HG02870 (cell line): ENCODE results near the gene COL1A1.

Experiments
- ATAC-seq: cut with Tn5 transposase; IDR thresholded peaks from one replicate; pipeline ENCODE4 v1.9.1; 2021; ENCODE audit warnings: mild to moderate bottlenecking, moderate library complexity; ENCODE audit not compliant: unreplicated experiment

Gene COL1A1

DNA sequence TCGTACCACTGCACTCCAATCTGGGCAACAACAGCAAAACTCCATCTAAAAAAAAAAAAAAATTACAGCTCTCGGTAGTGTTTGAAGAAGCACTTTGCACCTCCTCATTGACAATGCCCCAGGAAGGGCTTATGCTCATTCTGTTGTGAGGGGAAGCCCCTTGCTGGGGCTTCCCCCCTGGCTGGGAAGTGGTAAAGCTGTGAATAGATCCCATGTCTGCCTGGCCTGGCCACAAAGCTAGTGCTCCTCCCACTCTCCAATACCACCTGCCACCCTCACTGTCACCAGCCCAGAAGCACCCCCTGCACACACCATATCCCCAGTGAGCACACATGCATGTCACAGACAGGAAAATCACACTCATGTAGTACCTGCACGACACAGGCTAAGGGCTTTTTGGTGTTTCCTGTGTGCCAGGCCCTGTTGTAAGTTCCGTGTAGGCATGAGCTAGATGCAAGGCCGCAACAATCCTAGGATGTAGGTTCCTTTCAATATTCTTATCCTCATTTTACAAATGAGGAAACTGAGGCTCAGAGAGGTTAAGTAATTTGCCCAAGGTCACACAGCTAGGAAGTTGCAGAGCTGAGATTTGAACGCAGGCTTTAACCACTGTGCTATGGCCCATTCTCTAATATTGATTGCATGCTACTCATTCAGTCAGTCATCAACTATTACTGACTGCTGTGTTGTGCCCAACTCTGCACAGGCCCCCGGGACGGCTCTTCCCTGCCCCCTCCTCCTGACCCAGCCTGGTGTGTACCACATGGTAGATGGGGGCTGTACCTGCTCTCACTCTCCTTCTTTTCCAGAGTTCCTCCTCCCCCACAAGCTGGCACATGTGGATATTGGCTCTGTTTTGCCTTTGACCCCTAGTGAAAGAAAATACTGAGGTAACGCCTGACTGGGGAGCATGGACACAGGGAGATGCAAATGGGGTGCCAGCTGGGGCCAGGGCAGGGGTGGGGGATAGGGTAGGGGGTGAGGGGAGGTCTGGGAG is 11.9 kb upstream of the COL1A1 start:
- peak; percentile 66 for ATAC-seq

DNA sequence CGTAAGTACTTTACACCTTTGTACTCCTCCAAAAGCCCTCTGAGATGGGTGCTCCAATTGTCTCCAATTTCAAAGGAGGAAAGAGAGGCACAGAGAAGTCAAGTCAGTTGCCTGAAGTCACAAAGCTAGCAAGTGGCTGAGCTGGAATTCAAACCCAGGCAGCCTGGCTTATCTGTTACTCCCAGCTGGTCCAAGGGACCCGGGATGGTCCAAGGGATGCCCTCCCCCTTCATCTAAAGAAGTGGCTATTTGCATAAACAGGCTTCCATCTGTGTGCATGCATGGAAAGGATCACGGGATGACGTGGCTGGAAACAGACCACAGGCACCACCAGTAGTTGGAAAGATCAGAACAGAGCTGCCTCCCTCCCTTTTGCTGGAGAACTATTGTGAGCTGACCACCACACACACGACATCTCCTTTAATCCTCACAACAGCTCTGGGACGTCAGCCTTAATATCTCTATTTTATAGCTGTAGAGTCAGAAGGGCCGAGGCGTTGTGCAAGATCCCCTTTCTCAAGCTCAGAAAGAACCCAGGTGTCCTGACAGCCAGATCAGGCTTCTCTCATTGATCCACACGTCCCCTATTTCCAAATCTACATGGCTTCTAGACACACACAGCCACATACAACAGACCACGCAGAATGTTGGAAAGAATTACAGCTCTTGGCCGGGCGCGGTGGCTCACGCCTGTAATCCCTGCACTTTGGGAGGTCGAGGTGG is 10.9 kb upstream of the COL1A1 start:
- ATAC-seq, result no peak

DNA sequence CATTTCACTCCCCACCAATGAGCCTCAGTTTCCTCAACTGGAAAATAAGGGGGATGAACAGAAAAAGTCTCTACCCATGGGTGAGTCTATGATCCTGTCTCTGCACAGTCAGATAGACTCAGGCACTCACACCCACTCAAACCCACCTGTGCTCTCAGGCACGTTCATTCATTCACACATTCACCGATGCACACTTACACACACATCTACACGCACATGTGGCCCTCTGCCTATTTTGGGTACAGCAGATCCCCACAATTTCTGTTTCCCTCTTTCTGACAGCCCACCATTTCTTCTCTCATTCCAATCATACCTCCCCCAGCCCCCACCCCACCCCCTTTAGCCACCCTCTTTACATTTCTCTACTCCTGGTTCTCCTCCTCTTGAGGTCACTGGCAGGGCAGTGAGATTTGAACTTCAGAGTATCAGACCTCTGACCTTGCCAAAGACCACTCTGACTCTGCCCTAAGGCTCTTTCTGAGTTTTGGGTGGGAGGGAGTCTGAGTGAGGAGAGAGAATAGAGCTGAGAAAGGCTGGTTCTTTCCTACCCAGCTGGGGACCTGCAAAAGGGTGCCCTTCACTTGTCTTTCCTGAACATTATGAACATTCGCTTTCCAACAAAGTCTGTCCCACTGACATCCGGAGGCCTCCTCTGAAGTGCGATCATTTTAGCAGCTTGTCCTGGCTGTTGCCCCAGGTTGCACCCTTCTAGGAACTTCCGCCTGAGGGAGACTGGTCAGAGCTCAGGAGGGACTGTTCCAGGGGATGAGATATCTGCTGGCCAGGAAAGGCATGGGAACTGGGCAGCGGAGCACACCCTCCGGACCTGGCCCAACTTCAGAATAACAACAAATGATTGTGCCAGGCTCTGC is 10.1 kb upstream of the COL1A1 start:
- no peak for ATAC-seq

DNA sequence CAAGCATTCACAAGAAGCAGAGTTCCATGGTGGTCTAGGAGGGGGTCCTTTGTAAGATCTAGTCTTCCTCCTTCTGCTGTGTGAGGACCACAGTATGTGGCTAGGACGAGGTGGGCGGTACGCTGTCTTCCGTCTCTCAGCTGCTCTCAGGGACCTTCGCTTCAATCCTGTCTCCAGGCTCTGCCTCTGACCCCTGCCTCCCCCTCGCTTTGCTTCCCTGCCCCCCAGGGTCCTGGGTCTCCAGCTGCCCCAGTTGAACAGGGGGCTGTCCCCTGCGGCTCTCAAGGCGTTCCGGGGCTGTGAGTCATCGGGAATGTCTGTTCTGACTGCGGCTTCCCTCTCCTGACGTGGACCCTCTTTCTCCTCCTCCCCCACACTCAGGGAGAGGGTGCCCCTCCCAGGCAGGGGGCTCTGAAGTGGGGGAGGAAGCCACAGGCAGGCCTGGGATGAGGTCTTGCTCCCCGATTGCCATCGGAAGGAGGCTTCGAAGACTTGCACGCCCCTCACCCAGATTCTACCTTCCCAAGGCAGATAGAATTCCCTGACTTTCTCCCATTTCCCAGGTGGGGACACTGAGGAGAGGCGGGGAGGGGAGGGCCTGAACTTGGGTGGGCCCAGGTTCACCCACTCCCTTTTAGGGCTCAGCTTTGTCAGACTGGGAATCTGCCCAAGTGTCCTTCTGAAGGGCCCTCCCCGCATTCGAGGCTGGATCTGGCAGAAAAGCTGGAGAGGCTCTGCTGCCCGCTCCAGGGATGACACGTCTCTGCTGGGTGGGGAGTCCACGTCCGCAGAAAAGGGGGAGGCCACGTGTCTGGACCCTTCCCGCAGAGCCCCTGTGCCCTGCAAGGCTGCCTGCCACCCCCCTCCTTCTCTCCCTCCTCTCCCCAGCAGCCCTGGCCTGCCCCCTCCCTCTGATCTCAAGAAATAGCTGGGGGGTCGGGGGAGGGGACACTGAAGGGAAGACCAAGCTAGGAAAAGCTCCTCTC is 9.1 kb upstream of the COL1A1 start:
- no peak for ATAC-seq

DNA sequence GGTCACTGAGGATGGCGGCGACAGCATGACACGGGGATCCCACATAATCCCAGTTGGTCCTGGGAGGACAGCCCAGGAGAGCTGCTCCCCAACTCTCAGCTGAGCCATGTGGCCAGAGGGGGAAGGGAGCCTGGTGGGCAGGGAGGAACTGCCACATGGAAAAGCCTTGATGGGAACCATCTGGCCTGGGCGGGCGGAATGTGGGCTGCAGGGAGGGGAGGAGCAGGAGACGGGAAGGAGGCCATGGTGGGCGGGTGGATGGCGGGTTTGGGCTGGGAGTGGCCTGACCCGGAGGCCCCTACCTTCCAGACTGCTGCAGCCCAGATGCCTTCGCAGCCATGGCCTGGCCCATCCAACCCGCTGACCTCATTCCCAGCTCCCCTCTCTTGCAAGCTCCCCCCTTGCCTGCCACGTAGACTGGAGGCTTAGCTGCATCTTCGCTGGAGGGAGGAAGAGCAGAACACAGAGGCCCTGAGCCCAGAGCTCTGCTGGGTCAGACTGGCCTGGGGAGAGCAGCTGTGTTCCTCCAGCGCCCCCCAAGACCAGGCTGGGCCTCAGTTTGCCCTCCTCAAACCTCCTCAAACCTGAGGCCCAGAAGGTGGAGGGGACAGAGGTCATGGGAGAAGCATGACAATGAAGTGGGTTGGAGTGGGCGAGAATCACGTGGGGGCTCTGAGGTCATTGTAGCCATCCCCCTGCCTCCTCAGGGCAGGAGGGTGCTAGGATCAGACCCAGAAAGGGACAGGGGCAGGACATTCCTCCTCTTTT is 8.2 kb upstream of the COL1A1 start:
- ATAC-seq, result no peak

DNA sequence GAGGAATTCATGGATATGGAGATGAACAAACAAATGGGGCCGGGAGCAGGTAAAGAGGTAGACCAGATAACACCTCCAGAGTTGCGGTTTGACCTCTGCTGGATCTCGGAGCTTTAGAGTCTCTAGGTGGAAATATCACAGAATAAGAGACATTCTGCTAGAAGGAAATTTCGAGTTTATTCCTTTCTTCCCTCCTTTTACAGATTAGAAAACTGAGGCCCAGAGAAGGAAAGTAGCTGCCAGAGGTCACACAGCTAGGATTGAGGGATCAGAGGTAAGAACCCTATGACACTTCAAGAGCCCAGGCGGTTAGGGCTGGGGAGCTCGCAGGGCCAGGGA is 7.7 kb upstream of the COL1A1 start:
- no peak for ATAC-seq

DNA sequence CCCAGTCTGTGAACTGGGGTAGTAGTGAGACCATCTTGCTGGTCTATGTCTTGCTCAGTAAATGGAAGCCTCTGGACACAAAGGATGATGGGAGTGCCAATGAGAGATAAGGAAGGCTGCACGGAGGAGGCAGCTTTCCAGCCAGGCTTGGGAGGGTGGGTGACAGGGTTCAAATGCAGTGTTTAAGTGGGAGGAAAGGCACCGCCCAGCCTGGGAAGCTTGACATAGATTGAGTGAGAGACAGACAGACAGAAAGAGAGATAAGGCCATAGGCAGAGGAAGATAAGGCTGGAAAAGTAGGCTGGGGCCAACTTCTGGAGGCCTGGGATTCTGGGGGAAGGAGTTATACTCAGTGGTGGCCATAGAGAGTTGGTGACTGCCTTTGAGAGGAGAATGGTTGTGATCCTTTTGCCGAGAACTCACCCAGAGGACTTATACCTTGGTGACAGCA is 7.2 kb upstream of the COL1A1 start:
- ATAC-seq, result no peak

DNA sequence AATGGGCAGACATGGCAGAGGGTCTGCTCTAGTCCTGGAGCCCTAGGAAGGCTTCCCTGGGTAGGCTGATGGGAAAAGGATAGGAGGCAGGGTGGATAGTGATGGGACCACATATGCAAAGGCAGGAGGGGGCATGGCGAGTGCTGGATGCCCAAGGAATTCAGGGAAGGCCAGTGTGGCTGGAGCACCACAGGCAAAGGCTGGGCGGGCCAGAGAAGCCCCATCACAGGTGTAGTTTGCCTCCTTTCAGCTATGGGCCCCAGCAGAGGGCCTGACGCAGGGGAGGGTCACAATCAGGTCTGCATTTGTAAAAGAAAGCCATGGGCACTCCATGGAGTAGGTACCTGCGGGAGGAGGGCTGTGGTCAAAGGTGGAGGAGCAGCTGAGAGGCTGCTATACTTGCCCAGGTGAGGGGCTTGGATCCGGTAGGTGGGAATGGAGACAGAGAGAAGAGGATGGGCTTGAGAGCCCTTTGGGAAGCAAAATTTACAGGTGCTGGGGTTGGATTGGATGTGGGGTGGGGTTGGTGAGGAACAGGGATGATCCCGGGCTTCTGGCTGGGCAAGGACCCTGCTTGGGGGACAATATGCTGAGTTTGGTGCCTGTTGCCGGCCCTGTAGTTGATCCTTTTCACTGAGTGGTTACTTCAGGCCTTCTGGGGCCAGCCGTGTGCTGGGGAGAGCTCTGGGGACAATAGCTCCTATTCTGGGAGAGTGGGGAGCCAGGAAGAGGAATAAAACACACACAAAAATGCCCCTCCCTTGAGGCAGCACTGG is 6.5 kb upstream of the COL1A1 start:
- ATAC-seq, result no peak

DNA sequence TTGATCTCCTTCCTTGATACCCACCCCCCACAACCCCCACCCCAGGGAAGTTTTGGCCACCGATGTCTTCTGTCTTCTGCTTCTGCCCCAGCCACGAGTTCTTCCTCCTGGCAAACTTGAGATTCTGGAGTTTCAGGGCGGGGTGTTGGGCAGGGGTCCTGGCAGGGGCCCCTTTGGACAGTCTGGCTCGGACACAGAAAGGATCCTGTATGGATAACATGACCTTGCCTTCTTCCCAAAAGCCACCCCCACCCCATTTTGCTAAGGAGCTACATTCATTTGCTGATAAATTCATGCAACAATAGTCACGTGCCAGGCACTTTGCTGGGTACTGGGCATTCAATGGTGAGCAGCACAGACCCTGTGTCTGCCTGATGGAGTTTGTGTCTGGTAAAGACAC is 5.9 kb upstream of the COL1A1 start:
- ATAC-seq, result no peak

DNA sequence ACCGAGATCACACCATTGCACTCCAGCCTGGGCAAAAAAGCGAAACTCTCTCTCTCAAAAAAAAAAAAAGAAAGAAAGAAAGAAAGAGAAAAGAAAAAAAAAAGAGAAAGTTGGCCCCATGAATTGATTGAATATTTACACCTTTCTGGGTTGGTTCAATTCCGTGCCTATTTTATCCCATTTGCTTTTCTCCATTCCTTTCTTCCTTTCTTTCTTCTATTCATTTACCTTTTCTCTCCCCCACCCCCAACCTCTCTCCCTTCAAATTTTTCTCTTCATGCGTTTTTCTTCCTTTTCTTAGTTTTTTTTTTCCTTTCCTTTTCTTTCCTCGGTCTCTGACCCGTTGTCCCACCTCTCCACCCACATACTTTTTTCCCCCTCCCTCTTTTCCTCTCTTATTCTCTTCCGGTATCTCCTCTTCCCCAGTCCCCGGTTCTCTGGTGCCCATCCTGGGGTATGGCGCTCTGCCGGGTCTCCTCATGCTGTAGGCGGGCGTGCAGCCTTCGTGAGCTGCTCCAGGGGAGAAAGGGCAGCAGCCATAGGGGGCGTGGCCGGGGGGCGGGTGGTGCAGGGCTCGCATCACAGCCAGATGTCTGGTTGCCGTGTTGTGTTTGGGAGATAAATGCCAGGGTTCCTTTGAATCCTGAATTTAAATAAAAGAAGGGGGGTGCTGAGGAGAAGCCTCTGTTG is 5.3 kb upstream of the COL1A1 start:
- no peak for ATAC-seq

DNA sequence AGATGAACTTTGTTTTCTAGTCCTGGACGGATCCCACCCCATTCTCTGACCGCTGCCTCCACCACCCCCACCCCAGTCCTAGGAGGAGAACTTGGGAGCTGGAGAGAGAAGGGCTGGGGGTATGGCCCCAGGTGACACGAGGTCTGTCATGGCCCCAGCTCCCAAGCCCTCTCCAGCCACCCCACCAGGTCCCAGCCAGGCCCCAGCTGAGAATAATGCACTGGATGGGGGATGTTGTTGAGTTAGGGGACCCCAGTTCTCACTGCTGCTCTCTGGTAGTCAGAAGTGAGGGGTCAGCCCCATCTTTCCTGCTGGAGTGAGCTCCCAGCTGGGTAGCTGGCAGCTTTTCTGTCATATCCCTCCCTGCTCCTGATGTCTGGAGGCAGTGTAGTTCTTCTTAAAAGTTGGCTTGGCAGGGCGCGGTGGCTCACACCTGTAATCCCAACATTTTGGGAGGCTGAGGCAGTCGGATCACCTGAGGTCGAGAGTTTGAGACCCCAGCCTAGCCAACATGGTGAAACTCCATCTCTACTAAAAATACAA is 4.6 kb upstream of the COL1A1 start:
- ATAC-seq, result no peak

DNA sequence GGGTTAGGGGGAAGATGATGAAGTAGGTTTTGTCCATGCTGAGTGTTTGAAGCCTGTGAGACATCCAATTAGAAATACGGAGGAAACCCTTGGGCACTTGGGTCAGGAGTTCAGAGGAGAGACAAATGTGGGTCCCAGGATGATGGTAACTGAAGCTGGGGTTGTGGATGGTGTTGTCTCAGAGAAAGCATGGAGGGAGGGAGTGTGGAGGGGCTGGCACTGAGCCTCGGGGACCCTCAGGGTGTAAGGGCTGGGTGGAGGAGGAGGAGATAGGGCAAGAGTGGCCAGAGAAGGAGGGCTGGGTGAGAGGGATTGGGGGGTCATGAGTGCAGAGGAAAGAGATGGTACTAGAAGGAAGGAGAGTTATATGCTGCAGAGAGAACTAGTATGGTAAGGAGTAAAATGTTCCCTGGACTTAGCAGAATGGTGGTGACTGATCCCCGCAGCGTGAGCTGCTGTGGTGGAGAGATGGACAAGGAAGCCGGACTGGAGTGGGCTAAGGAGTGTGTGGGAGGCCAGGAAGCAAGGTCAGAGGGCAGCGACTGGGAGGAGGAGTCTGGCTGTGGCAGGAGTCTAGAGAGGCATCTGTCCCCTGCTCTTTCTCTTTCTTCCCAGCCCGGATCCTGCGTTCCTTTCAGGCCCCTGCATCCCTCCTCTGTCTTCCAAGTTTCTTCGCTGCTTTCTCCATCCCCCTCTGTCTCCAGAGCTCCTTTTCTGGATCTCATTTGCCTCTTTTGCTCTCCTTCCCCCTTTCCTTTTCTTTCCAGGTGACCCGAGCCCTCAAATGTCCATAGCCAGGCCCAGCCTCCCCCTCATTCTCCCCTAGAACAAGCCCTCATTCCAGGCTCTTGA is 3.9 kb upstream of the COL1A1 start:
- ATAC-seq, result no peak

DNA sequence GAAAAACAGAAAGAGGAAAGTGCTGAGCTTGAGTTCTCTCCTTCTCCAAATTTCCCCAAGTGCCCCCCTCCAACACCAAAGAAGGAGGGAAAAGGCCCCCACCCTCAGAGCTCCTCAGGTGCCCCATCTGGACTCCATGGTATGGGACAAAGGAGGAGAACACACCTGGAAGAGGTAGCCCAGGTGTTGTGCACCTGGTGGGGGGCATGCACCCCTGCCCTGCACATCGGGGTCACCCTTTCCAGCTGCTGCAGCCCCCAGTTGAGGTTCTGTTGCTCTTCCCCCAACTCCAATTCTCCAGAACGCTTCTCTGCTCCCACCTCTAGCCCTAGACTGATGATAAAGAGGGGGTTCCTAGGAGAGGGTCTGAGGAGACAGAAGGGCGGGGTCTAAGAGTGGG is 3.0 kb upstream of the COL1A1 start:
- no peak for ATAC-seq

DNA sequence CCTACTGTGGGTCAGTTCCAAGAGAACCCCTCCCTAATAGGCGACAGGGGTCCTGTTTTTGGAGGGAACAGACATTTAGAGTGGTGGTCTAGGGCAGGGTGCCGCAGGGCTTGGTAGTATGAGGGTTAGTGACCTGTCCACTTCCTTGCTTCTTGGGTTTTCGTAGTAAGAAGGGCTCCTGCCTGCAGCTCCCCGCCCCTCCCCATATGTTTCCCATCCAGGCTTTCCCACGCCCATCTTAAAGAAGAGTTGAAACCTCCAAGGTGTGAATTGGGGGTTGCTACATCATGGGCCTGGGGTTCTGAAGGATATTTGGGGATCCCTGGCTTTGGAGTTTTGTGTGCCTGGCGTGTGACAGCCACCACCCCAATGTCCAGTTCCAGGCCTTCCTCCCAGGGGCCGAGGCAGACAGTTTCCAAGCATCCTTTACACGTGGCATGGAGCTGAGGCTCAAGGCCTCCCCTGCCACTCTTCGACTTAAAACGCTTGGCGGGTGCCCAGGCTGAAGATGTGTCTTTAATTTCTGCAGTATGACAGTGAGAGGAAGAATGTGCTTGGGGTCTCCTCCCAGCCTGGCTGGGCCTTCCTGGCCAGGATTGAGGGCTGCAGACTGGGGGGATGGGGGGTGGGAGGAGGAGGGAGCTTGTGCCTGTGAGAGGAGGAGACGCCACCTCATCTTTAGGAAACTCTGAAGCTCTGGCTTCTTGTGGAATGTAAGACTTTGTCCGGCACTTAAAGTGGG is 2.3 kb upstream of the COL1A1 start:
- no peak for ATAC-seq

DNA sequence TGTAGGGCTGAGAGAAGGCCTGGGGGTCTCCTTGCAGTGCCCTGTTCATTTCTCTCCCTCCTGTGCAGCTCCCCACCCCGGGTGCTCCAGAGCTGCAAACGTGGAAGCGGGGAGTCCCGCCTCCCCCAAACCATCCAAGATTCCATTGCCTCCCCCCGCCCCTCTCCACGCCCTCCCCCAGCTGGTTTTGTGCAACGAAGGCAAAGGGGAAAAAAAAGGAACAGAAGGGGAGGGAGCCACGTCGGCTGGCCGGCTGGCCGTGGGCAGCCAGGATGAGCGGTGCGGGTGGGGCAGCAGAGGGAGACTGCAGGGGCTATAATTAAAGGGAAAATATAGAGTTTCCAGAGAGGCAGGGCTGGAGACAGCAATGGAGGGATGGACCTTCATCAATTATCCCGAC is 1.7 kb upstream of the COL1A1 start:
- no peak for ATAC-seq
